ENCODE data around the gene PTGES3L.
"Not testable (repeated sequence)": the region's sequence is repeated elsewhere in the genome, so short reads cannot be mapped to it uniquely, and the experiment has no call there.

GRCh38 chr17:42993913-42994312, 14.0 kb upstream of the PTGES3L start:
- not testable (repeated sequence) for TF ChIP-seq GABPB1 (CRISPR knock-in tag; IDR thresholded peaks at IDR 0.05); BATF2 (CRISPR knock-in tag; IDR thresholded peaks at IDR 0.05); HDAC6 (IDR thresholded peaks at IDR 0.05; ENCODE audit: low read depth, low read length); ZNF609 (CRISPR knock-in tag; IDR thresholded peaks at IDR 0.05; ENCODE audit: borderline replicate concordance); CTCF (CRISPR knock-in tag; IDR thresholded peaks at IDR 0.05); CCDC6 (CRISPR knock-in tag; IDR thresholded peaks at IDR 0.05)
- TF ChIP-seq, protein P1, sequence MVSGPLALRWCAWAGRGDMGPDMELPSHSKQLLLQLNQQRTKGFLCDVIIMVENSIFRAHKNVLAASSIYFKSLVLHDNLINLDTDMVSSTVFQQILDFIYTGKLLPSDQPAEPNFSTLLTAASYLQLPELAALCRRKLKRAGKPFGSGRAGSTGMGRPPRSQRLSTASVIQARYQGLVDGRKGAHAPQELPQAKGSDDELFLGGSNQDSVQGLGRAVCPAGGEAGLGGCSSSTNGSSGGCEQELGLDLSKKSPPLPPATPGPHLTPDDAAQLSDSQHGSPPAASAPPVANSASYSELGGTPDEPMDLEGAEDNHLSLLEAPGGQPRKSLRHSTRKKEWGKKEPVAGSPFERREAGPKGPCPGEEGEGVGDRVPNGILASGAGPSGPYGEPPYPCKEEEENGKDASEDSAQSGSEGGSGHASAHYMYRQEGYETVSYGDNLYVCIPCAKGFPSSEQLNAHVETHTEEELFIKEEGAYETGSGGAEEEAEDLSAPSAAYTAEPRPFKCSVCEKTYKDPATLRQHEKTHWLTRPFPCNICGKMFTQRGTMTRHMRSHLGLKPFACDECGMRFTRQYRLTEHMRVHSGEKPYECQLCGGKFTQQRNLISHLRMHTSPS (CRISPR knock-in tag; IDR thresholded peaks at IDR 0.05; ENCODE audit: low read depth), result not testable (repeated sequence)

Measured in HepG2 (cell line).